K562 (cell line): ENCODE measurements around the gene SMARCA4. TPM values are rescaled to one million over a fixed set of nuclear protein-coding genes. Genes with fewer than 3 reads are reported as not detected.

Experiments
- ATAC-seq: fragments of 200-7000 bp; cut with Tn5 transposase; 3 replicates; pipeline ENCODE4 v1.9.1; 2020; ENCODE audit warnings: moderate library complexity
- BruUV-seq: library from RNA; stranded (reverse); fragments of 400-500 nt; replicated peaks from 2 replicates; lab custom pipeline; 2021; lab: Mats Ljungman, UMichigan
- CTCF ChIA-PET: fragments of 300-600 bp; formaldehyde crosslinking; extraction: SDS; loops from one replicate; lab custom pipeline; 2021; ENCODE audit warnings: low intra/inter-chr PET ratio; lab: Yijun Ruan, JAX
- POLR2A ChIA-PET: fragments of 300-600, 350-650 bp; sonication (Branson Sonifier 250); formaldehyde crosslinking; extraction: SDS; loops from one replicate; lab custom pipeline; 2021; ENCODE audit warnings: antibody characterized with exemption, inconsistent platforms; lab: Yijun Ruan, JAX
- DNase-seq, 4 experiments: peaks; one replicate each; pipeline versions ENCODE4 v3.0.0 to v3.0.0-alpha.2; 2011 to 2018; ENCODE audit warnings: low spot score in 3 of 4, mixed read lengths in 3 of 4; ENCODE audit errors: extremely low read depth in 1 of 4
- FAIRE-seq: peaks from 2 replicates; lab custom pipeline; 2011; peaks lifted over from hg19 to GRCh38; lab: Jason Lieb, UNC
- H2AFZ ChIP-seq: 2 replicates; pipeline ENCODE4 v1.6.0; 2011; ENCODE audit warnings: low read depth, low read length, control low read depth, inconsistent platforms
- H3K27ac ChIP-seq: fragments of 200-600 bp; 3 replicates; pipeline ENCODE4 v1.8.0; 2011; ENCODE audit warnings: low read depth, mild to moderate bottlenecking, control low read depth, inconsistent platforms, low read length, moderate library complexity, mixed read lengths; ENCODE audit errors: extremely low read depth
- H3K27me3 ChIP-seq, 2 experiments: fragments of 300-600 bp in 1 of 2; 2 replicates in 1 of 2; 3 replicates in 1 of 2; pipeline versions ENCODE4 v1.6.0 to v1.8.0; 2011; ENCODE audit warnings: inconsistent platforms in 2 of 2, low read length in 2 of 2, mild to moderate bottlenecking in 1 of 2, mixed read lengths in 1 of 2, moderate library complexity in 1 of 2; ENCODE audit not compliant: control insufficient read depth in 2 of 2, insufficient read depth in 2 of 2
- H3K36me3 ChIP-seq: fragments of 300-600 bp; 3 replicates; pipeline ENCODE4 v1.8.0; 2011; ENCODE audit warnings: mild to moderate bottlenecking, low read length, inconsistent platforms; ENCODE audit not compliant: control insufficient read depth, insufficient read depth
- H3K4me1 ChIP-seq, 2 experiments: fragments of 200-600 bp in 1 of 2; replicated peaks in 1 of 2; 2 replicates in 1 of 2; 3 replicates in 1 of 2; pipeline versions ENCODE4 v1.5.1 to v1.8.0; 2011; ENCODE audit warnings: inconsistent platforms in 2 of 2, low read length in 2 of 2, mild to moderate bottlenecking in 1 of 2, mixed read lengths in 1 of 2, moderate library complexity in 1 of 2; ENCODE audit not compliant: control insufficient read depth in 2 of 2, insufficient read depth in 2 of 2
- H3K4me2 ChIP-seq: 2 replicates; pipeline ENCODE4 v1.6.1; 2011; ENCODE audit warnings: low read length, control low read depth, inconsistent platforms, mixed read lengths; ENCODE audit not compliant: insufficient read depth
- H3K4me3 ChIP-seq: fragments of 200-600 bp; sonication (generic), shearing (Covaris generic); 2 replicates; pipeline ENCODE4 v1.5.1; 2016; ENCODE audit warnings: control low read depth, inconsistent platforms
- H3K79me2 ChIP-seq: fragments of 200-600 bp; 3 replicates; pipeline ENCODE4 v1.8.0; 2011; ENCODE audit warnings: low read length, inconsistent platforms; ENCODE audit not compliant: control insufficient read depth, insufficient read depth
- H3K9ac ChIP-seq, 2 experiments: 2 replicates each; pipeline versions ENCODE4 v1.6.0 to v1.6.1; 2011; ENCODE audit warnings: low read depth in 2 of 2, low read length in 2 of 2, control low read depth in 1 of 2, inconsistent platforms in 1 of 2, mild to moderate bottlenecking in 1 of 2, mixed read lengths in 1 of 2; ENCODE audit not compliant: insufficient read depth in 1 of 2
- H3K9me1 ChIP-seq: one replicate; pipeline ENCODE4 v1.6.0; 2011; ENCODE audit warnings: inconsistent platforms, mild to moderate bottlenecking, low read length, moderate library complexity; ENCODE audit not compliant: control insufficient read depth, insufficient read depth
- H3K9me3 ChIP-seq: replicated peaks from 2 replicates; pipeline ENCODE4 v1.5.1; 2011; ENCODE audit warnings: low read depth, low read length, inconsistent platforms; ENCODE audit not compliant: control insufficient read depth, insufficient read depth
- H4K20me1 ChIP-seq: replicated peaks from 2 replicates; pipeline ENCODE4 v1.6.1; 2011; ENCODE audit warnings: low read length, inconsistent platforms, mixed read lengths; ENCODE audit not compliant: control insufficient read depth, insufficient read depth
- KAT8 ChIP-seq: fragments of 450-650 bp; IDR thresholded peaks from 2 replicates; pipeline ENCODE4 v1.6.1; 2016; ENCODE audit warnings: low read depth, mild to moderate bottlenecking
- MCM2 ChIP-seq: fragments of 450-650 bp; IDR thresholded peaks from 2 replicates; pipeline ENCODE4 v1.6.1; 2017; ENCODE audit warnings: low read depth, mild to moderate bottlenecking
- MEIS2 ChIP-seq: fragments of 450-650 bp; IDR thresholded peaks from 2 replicates; pipeline ENCODE4 v1.6.1; 2014; ENCODE audit warnings: mild to moderate bottlenecking; ENCODE audit not compliant: partially characterized antibody
- NFYB ChIP-seq: IDR thresholded peaks from 2 replicates; pipeline ENCODE4 v1.6.1; 2011; ENCODE audit warnings: mild to moderate bottlenecking, moderate library complexity; ENCODE audit not compliant: insufficient read length; ENCODE audit errors: extremely low read depth
- POLR2G ChIP-seq: fragments of 200-400 bp; formaldehyde crosslinking; IDR thresholded peaks from 2 replicates; pipeline ENCODE4 v1.6.1; 2017; ENCODE audit warnings: low read depth, mild to moderate bottlenecking, antibody characterized with exemption, low read length, moderate library complexity
- ZNF24 ChIP-seq: fragments of 450-650 bp; IDR thresholded peaks from 2 replicates; pipeline ENCODE4 v1.6.1; 2016
- WGBS: fragments of 100-300 bp; shearing (Covaris generic); methylation state at CpG from one replicate; pipeline ENCODE4 v1.1.6; 2016; ENCODE audit warnings: low coverage, mixed read lengths; ENCODE audit not compliant: insufficient coverage; ENCODE audit errors: missing lambda C conversion rate; 5-methylcytosine and 5-hydroxymethylcytosine counted together
- in situ Hi-C: fragments of 300-500 bp; cut with MboI; formaldehyde crosslinking; loops from 4 replicates; pipeline ENCODE4 v1.15.0; 2018; ENCODE audit warnings: inconsistent platforms, mixed read lengths
- intact Hi-C: fragments of 100-400 bp; cut with micrococcal nuclease; formaldehyde crosslinking; loops from 2 replicates; pipeline ENCODE4 v1.14.2; 2022
- polyA plus RNA-seq, 8 experiments: library from polyadenylated mRNA; depleted of rRNA in 4 of 8; stranded (reverse) in 5 of 8; unstranded in 3 of 8; fragments of >200 nt; fragmentation: Nextera tagmentation in 2 of 8; fragmentation: Illumina TruSeq in 1 of 8; extraction: Ambion mirVana in 2 of 8; extraction: Trizol in 1 of 8; gene quantifications; 2 replicates each; pipeline versions ENCODE4 v1.2.1 to v1.2.3, GENCODE V29; 2011 to 2014; ENCODE audit warnings: inconsistent platforms in 1 of 8, missing spikeins in 1 of 8
- total RNA-seq, 7 experiments: library from RNA; depleted of rRNA in 6 of 7; stranded (reverse); fragments of >200 nt in 6 of 7; fragmentation: Illumina TruSeq in 2 of 7; extraction: Trizol in 2 of 7; gene quantifications; 2 replicates each; pipeline versions ENCODE4 v1.2.1 to v1.2.3, GENCODE V29; 2011 to 2021; ENCODE audit warnings: low replicate concordance in 1 of 7
- TF ChIP-seq, protein P1 (sequence below): IDR thresholded peaks from 3 replicates; pipeline ENCODE4 v1.6.1; 2011; ENCODE audit warnings: borderline replicate concordance, mild to moderate bottlenecking; ENCODE audit not compliant: insufficient read length, insufficient read depth
- TF ChIP-seq, protein P2 (sequence below), 2 experiments: IDR thresholded peaks in 1 of 2; conservative IDR thresholded peaks in 1 of 2; 2 replicates each; pipeline ENCODE4 v1.6.1; 2016; ENCODE audit warnings: low read depth in 2 of 2, mild to moderate bottlenecking in 1 of 2, missing compliant biosample characterization in 1 of 2, missing genetic modification characterization in 1 of 2, moderate library complexity in 1 of 2

The SMARCA4 gene
- total and polyA plus RNA-seq, 9 of the 15 experiments (the other 6 are each of a cell fraction or from before 2014, with no cell fraction given), result 19.3 to 207 (median 52.1) TPM

DNA sequence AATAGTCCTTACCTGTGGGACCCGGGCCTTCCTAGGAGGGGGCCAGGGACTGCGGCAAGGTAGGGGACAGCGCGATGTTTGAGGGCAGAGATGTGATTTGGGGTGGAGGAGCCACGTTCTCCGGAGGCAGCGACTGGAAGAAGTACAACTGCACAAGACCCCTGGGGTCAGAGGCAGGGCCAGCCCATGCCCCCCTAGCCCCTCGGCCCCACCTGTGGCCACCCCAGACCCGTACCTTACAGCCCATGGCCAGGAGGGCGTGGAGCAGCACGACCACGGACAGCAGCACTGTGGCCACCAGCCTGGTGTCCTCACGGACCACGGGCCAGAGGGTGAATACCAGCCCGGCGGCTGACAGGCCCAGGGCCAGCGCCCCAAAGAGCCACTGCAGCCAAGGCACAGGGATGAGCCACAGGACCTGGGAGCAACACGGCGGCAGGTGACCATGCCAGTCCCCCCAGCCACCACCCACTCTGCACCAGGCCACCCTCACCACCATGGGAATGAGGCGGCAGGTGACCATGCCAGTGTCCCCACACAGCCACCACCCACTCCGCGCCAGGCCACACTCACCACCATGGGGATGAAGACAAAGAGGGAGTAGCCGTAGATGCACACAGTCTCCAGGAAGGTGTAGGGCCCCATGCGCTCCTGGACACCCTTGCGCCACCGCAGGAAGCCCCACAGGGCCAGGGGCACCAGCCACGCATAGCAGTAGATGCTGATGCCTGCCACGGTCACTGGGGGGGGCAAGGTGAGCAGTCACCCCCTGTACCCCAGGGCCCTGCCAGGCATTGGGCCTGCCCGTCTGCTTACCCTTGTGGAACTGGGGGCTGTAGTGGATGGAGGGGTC lies 37.3 kb upstream of the SMARCA4 start:
- CTCF ChIA-PET, result no interaction called here
- TF ChIP-seq, protein P1, sequence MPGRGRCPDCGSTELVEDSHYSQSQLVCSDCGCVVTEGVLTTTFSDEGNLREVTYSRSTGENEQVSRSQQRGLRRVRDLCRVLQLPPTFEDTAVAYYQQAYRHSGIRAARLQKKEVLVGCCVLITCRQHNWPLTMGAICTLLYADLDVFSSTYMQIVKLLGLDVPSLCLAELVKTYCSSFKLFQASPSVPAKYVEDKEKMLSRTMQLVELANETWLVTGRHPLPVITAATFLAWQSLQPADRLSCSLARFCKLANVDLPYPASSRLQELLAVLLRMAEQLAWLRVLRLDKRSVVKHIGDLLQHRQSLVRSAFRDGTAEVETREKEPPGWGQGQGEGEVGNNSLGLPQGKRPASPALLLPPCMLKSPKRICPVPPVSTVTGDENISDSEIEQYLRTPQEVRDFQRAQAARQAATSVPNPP, result no peak
- TF ChIP-seq ZNF24 (no peak), MEIS2 (no peak), NFYB (no peak), KAT8 (no peak), POLR2G (peak; percentile 76), MCM2 (no peak)
- TF ChIP-seq, protein P2, sequence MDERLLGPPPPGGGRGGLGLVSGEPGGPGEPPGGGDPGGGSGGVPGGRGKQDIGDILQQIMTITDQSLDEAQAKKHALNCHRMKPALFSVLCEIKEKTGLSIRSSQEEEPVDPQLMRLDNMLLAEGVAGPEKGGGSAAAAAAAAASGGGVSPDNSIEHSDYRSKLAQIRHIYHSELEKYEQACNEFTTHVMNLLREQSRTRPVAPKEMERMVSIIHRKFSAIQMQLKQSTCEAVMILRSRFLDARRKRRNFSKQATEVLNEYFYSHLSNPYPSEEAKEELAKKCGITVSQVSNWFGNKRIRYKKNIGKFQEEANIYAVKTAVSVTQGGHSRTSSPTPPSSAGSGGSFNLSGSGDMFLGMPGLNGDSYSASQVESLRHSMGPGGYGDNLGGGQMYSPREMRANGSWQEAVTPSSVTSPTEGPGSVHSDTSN (CRISPR knock-in tag; IDR thresholded peaks at IDR 0.05; ENCODE audit: low read depth), result no peak
- TF ChIP-seq, protein P2 (tag; conservative IDR thresholded peaks at IDR 0.05; ENCODE audit: low read depth), result no peak

More for the DNA sequence above, 37.3 kb upstream of the SMARCA4 start:
- intact Hi-C loops (no loop called here), in situ Hi-C loops (no loop called here)
- ATAC-seq (no peak; the same call in 2 of the 3 replicates), FAIRE-seq (no peak), DNase-seq (peak in 1 of 4 experiments; percentile 4)
- Histone ChIP-seq H3K9me1 (peaks cover 5% of the 10 kb centered on the region), H3K4me3 (no peak overlapping the region), H3K9ac (no peak overlapping the region; a peak in 1 of 4 replicates), H3K27me3 (no peaks in the 10 kb centered on the region), H2AFZ (no peak overlapping the region), H3K4me1 (peaks cover 6 to 48% of the 10 kb centered on the region in 2 experiments; a peak in 4 of 5 replicates), H3K79me2 (peaks cover 15% of the 10 kb centered on the region), H4K20me1 (no peaks in the 10 kb centered on the region), H3K36me3 (peaks cover 69% of the 10 kb centered on the region; the same call in 2 of the 3 replicates), H3K27ac (no peak overlapping the region), H3K4me2 (no peak overlapping the region), H3K9me3 (no peaks in the 10 kb centered on the region)
- 95% methylated on average over 26 of the region's 29 CpGs for WGBS
- BruUV-seq, result no TSS peak
- POLR2A ChIA-PET, result interaction anchor here (1.3 kb wide), 1 partner anchor 42 kb away, joined by 3 read pairs; no protein-coding TSS in a partner anchor
